A172 (cell line): ENCODE results near the gene ARID1B. TPM values are rescaled to one million over a fixed set of nuclear protein-coding genes. Genes with fewer than 3 reads are reported as not detected.

Experiments used
- DNase-seq: peaks from one replicate; pipeline ENCODE4 v3.0.0-alpha.2; 2015; ENCODE audit warnings: low spot score
- total RNA-seq: library from RNA; depleted of rRNA; stranded (reverse); fragments of >200 nt; shearing (Covaris generic); gene quantifications from 2 replicates; pipeline ENCODE4 v1.2.3, GENCODE V29; 2014

The ARID1B gene
- total RNA-seq, 1 experiment from 2014 or later = 14.4 TPM

DNA sequence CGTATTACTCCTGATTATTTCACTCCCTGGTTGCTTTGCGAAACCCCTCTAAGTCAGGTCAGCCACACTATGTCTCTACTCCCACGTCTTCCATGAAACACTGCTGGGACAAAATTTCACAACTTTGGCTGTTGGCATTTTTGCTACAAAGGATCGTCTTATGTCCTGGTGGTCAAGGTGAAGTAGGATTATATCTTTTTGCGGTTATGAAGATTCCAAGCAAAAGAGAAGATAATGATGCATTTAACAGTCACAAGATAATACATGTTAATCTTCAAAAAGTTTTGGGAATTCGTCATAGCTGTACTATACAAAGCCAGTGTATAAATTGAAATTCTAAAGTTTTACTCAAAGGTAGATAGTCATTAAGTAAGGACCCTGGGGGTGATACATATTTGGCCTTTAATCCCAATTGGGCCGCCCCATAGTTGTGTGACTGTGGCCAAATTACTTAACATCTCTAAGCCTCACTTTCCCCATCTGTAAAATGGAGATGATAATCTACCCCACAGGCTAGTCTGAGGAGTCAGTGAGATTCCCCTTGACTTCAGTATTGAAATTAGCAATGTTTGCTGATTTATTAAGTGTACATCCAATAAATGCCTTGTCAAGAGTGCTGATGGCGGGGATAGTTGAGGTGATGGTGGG, 212.1 kb downstream of the ARID1B start:
- DNase-seq = no peak

DNA sequence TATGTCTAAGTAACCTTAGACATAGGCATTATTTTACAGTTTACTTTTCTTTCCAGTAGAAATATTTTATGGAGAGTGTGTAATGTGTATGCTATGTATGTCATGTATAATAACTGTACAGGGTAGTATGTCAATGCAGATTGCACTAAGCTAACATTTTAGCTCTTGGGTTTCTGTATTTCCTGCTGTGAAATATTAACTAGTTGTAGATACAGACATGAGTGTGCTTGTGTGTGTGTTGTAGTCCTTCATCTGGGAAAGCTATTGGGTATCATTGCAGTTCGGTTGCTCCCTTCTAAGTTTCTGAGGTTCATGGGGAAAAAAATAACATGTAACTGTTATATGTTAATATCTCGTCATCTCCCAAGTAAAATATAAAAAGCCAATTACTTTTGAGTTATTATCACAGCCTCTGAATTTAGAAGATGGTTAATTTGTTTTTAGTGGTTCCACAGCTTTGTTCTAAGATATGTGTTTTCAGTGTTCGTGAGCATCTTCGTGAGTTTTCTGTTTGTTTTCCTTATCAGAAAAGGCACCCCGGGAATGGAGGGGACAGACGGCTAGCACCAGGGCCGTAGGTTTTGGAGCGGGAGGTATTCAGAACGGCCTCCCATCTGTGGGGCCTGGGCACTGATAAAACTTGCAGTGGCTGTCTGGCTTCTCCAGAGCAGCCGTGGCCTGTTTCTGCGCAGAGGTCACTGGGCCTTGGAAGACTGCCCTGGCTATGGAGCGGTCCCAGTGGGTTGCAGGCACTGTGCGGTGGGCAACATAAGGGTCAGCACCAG, 215.0 kb downstream of the ARID1B start:
- no peak for DNase-seq

DNA sequence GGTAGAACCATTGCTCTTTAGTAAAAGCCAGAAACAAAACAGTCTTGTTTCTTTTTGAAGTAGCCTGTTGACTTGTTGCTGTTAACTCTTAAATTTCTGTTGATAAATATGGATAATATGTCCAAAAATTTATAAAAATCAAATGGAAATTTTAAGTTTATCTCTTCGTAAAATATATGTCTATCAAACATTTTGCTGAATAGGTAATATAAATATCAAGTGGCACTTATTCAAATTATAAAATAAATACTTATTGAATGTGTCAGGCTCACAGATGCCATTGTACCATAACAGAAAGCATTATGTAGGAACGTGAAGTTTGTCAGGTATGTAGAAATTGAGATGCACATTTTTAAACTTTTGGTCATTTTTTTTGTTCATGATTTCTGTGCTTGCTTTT, 216.5 kb downstream of the ARID1B start:
- DNase-seq = no peak

DNA sequence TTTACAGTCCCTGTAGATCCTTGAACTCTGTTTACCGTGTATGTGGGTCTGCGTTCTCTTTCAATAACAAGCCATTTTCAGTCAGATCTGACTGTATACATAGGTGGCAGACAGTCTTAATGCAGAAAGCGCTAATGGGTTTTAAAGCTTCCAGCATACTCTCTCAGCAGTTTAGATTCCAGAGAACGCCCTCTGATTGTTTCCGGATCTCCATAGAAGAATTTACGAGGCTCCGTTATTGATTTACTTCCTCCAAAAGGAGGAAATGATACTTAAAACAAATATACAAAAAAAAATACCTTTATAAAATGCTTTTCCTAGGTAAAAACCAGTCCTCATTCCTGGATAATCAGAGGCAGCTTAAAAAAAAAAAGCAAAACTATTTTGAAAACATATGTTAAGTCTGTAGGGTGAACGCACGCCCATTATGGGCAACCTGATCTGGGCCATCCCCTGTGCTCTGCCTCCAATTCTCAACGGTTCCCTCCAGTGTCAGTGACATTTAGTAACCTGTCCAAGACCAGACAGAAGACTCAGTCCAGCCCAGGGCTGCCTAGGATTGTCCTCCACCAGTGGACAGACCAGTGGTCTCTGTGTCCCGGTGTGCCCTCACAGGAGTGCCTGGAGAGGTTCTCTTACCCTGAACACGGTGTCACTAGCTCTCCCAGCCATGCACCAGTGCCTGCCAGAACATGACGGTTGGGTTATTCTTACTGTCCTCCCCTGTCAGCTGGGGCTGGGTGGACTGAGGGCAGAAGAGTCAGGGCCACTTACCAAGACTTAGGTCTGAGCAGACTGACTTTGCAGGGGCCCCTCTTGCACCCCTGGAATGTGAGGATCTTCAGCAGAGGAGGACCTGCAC, 217.3 kb downstream of the ARID1B start:
- DNase-seq = no peak

DNA sequence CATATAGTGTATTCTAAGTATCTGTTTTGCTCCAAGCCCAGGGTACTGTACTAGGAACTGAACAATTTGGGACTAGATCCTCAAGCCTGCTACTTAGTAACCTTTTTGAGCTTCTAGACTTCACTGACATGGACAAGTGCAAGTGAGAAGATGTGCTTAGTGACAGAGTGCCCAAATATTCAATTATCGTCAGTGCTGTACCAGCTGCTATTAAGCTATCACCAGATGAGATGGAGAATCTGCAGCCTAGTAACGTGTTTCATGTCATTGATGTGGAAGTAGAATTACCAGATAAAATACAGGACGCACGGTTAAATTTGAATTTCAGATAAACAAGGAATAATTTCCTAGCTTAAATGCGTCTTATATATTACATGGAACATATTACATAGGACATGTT, 218.3 kb downstream of the ARID1B start:
- no peak for DNase-seq

DNA sequence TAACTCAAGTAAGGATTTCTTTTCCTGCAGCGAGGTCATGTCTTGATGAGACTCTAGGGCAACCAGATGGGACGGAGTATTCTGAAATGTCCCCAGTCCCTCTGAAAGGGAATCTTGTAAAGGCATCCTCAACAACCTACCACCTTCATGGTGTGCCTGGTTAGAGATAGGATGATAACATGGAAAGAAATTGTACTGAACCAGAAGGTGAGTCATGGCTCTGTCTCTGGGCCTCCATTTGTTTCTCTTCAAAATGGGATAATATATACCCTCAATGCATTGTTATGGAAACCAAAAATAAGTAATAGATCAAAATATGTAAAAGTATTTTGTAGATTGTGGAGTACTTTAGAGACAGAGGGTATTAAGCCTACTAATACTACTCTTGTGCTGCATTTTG, 219.1 kb downstream of the ARID1B start:
- no peak for DNase-seq

DNA sequence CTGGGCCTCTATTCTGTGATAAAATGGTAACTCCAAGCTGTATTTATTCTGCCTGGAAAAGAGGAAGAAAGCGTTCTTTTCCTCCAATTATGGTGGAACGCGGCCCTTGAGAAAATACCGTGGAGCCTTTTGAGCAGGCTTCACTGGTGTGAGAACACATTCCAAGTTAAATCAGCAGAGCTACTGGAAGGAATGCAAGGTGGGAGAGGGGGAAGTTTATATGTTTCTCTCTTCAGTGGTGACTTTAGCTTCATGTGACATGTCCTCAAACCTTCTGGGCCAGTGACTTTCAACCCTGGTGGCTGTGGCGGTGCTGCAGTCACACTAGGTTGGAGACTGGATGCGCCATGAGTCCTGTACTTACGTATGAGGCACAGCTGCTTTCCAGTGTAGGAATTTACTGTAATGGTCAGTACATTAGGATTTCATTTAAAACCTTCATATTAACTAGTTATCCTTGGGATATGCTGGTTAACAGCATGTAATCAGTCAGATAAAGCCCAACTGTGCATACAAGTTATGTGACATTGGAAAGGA, 221.7 kb downstream of the ARID1B start:
- DNase-seq = no peak

DNA sequence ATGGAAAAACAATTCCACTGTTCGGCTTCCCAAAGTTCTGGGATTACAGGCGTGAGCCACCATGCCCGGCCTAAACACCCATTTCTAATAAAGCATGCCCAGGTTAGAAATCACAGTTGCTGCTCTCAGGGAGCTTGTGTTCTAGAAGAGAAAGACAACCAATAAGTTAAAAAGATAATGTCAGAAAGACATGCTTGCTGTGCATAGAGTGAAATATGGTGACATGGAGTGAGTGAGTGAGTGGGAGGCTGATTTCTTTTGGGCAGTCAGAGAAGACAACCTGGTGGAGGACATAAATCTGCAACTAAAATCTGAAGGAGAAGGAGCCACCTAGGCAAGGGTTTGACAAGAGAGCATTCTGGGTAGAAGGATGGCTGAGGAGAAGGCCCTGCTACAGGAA, 222.6 kb downstream of the ARID1B start:
- no peak for DNase-seq

DNA sequence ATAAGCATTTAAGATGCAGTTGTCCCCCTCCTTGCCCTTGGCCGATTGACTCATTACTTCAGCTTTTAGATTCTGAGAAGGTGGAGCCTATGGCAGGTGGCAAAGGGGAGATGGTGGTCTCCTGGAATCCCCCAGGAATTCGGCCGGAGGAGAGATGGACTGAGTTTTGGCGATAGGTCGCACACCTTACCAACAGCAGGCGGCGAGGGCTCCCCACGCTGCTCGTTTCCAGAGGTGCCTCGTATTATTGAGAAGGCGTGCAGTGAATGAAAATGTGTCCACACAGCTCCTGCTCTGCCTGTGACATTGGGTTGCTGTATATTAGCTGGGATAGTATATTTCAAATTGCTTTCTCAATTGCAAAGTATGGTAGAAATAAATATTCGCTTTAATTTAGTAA, 224.5 kb downstream of the ARID1B start:
- no peak for DNase-seq

DNA sequence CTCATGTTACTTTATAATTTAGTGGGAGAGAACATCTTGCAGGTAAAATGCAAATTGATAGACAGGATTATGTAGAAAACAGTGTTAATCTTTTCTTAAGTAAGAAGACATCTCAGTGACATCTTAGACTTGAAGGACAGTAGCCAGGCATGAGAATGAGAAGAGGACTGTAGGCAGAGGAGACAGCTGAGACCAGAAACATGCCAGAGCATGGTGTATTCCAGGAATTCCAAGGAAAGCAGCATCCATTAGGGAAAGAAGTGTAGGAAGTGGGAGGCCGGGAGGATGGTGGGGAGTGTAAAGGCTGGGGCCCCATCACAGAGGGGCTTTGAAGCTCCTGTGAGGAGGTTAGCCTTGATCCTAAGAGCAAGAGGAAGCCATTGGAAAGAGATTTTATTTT, 225.6 kb downstream of the ARID1B start:
- no peak for DNase-seq

DNA sequence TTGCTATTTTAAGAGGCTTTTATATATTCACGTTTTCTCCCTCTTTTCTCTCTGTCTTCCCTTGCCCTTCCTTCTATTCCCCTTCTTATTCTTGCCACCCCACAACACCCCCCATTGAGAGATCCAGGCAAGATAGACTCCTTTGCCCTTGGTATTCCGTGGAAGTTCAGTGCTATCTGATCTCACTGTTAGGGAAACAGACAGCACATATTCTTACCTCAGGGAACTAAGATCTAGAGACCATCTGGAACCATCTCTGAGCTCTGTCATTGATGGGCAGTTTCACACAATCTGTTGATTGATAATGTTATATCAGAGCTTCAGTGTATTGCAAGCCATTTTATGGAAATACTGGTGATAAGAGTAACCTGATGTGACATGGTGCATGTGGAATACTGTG, 228.8 kb downstream of the ARID1B start:
- DNase-seq = no peak

DNA sequence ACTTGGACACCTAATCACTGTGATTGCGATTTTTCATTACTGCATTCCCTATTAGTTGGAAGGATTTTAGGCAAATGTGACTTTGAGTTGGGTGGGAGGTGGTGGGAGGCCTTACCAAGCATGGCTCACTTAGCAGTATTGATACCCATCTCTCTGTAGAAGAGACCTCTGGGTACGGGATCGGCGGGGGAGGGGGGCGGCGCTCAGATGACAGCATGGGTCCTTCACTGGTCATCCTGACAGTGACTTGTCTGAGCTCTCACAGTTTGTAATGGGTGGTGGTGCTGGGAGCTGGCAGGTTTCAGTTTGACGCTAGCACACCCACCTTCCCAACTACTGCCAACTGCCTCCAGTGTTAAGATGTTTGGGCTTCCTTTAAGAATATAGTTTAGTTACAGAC, 231.4 kb downstream of the ARID1B start:
- DNase-seq = no peak

DNA sequence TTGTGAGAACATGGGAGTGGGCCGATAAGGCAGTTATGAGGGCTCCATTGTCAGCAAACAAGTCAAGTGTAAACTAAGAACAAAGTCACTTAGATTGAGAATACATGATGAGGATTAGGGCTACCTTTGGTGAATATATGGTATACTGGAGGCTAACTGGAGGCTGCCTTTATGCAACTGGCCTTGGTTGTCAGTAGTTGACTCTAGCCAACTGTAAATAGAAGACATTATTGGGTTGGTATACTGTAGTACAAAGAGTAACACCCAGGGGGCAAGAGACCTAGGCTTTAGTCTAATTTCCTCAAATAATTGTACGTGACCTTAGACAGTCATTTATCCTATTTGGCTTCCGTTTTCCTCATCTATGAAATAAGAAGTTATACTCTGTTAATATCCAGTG, 235.2 kb downstream of the ARID1B start:
- no peak for DNase-seq

DNA sequence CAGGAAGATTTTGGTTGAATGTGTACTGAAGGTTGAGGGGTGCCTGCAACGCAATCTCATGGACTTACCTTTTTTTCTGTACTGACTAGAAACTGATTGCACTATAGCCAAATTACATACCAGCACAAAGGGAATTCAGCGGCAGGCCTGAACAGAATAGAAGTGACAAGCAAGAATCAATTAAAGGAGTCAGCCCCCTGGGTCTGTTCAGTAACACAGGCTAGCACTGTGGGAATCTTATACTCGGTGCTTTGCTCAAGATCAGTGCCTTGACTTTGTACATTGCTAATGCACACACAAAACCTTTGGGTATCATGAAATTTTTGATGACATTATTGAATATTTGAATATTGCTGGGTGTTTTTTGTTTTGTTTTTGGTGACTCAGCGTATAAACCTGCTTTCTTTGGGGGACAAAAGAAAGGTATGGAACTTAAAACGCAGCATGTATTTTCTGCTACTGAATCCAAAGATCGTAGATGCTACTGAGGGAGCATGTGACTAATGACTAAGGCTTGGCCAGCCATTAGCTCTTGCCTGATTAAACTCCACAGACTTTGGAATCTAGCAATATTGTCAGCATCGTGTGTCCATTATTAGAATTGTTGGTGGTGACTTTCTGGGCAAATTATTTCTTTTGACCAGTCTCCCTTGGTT, 236.6 kb downstream of the ARID1B start:
- DNase-seq = no peak

DNA sequence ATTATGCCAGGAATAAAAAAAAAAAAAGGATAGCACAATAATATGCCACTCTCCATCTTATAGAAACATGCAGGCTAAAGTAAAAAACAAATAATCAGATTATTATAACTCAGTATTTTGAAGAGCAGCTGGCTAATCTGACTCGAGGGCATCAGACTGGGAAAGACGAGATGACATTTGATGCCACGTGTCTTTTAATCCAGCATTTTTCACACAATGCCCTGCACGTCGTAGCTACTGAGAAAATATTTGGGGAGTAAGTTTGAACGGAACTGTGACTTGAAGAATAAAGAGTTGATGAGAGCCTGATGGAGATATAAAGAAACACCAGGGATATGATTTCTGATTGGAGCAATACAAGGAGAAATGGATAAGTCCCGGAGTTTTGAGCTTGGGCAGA, 237.7 kb downstream of the ARID1B start:
- DNase-seq = no peak

DNA sequence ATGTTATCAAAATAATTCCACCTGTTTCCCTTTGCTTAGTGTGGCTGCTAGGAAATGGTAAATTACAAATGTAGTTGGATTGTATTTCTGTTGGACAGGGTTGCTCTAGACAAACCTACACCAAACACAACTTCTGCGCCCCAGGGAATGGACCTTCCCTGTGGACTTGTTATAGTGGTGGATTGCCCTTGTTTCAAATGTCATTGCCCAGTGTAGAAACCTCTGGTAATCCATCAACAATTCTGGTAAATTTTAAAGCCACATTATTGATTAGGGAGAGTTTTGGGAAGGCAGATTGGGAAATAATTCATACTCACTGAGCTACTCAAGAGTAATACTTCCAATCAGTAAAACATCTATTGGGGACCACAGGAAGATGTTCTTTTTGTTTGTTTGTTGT, 239.8 kb downstream of the ARID1B start:
- no peak for DNase-seq

DNA sequence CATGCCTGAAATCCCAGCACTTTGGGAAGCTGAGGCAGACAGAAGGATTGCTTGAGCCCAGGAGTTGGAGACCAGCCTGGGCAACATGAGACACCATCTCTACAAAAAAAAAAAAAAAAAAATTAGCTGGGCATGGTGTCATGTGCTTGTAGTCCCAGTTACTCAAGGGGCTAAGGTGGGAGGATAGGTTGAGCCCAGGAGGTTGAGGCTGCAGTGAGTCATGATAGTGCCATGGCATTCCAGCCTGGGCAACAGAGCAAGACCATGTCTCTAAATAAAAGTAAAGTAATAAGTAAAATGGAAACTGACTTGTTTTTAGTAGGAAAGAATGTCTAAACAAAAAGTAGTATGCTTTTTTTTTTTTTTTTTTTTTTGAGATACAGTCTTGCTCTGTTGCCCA, 240.7 kb downstream of the ARID1B start:
- peak; percentile 15 for DNase-seq

DNA sequence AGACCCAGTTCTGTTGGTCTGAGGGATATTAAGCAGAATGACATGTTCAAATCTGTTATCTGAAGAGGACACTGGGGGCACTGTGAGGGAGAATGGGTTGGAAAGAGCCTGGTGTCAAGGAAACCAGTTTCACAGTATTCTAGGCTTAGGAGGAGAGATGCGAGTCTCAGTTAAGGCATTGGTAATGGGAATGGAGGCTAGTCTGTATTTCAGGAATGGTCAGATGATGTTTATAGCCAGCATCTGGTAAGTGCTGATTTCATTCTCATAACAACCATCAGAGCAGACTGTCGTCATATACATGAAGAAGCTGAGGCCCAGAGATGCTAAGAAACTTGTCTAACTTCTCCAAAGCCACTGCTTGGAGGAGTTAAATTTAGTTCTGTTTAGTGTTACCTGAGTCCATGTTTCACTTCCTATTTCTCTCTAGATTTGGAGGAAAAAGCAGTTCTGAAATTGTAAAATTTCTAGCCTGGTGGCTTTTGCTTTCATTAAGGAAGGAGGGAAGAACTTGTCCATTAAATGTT, 242.0 kb downstream of the ARID1B start:
- no peak for DNase-seq

DNA sequence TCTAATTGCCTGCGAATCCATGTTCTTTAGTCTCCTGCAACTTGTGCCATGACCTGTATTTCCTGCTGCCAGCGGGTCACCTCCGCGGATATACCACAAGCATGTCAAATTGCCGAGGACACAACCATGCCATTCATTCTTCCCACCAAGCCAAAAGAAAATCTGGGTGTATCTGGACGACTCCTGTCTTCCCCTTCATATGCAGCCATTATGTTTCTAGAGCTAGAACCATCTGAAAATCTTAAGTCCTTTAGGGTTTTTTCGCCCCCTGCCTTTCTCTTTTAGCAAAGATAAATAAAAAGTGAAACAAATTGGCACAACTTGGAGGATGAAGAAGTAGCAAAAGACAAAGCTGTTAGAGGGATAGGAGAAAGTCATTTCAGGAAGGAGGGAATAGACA, 242.6 kb downstream of the ARID1B start:
- no peak for DNase-seq

DNA sequence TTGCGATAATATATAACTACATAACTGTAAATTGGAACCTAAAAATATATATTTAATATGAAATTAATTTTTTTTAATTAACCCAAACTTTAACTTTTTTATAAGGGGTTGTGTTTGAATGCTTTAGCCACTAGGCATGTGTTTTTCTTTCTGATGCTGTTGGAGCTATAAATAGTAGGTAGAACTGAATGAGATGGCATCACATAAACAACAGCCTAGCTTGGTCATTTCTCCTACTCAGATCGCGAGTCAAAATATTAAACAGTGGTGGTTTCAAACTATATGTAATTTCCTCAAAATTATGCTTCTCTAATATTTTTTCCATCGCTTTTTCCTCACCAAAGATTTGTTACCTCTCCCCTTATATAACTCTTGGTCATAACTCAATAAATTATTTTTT, 243.2 kb downstream of the ARID1B start:
- peak; percentile 42 for DNase-seq

DNA sequence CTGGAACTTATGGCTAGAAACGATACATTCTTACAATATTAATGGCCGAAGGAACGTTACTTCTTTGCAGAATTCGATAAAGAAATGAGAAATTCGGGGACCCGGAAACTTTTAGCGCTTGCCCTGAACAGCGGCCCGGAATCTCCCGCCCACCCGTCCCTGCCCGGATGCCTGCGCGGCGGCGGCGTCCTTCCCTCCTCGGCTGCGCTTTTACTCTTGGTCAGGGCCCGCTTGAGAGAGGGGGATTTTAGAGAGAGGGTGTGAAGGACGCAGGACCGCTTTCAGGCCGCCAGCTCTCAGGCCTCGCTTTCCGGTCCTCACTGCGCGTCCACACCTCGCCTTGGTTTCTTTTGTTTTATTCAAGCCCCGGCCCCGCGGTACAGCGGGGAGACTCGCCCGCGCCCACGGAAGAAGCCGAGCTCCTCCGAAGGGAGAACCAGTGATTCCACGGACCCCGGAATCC, 243.7 kb downstream of the ARID1B start:
- peak; percentile 31 for DNase-seq
